ENCODE measurements around the gene LDLRAD4. TPM values are rescaled to one million over a fixed set of nuclear protein-coding genes. Genes with fewer than 3 reads are reported as not detected.

LDLRAD4 gene
- total and polyA plus RNA-seq, 5 donors from 2014 or later = 42.4 to 207 (median 49.8) TPM

DNA sequence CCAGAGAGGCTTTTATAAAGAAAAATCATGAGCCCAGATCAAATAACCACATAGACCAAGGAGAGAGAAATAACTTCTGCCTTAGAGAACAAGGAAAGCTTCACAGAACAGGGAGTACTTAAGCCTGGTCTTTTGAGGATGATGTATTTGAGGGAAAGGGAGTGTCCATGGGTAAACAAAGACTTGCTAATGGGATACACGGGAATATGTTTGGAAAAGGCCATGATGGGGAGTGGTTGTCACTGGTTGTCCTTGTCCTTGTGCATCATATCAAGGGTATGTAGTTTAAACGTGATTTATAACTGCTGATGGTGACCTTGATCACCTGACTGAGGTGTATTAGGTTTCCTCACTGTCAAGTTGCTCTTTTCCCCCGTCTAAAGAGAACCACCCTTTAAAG, 337.9 kb downstream of the LDLRAD4 start:
- Histone ChIP-seq H3K4me3 (ENCODE audit: low read depth, low read length) (no peak overlapping the region), H3K36me3 (ENCODE audit: control insufficient read depth, insufficient read depth, low read length) (no peaks in the 10 kb centered on the region), H3K4me1 (ENCODE audit: control insufficient read depth, insufficient read depth, low read length, poor library complexity, severe bottlenecking) (peaks cover 3% of the 10 kb centered on the region), H3K27ac (ENCODE audit: insufficient read depth, low read length, poor library complexity, severe bottlenecking) (no peak overlapping the region), H3K27me3 (ENCODE audit: control insufficient read depth, insufficient read depth, low read length) (no peaks in the 10 kb centered on the region), H3K9me3 (ENCODE audit: control insufficient read depth in 2 of 2, low read length in 2 of 2) (no peaks in the 10 kb centered on the region)
- H3K36me3 Mint-ChIP-seq = peaks cover 9% of the 10 kb centered on the region
- no peaks in the 10 kb centered on the region for H3K9me3 Mint-ChIP-seq
- no peak for ATAC-seq (ENCODE audit: low read depth in 2 of 2)
- no peak for DNase-seq
- no peaks in the 10 kb centered on the region for H3K27me3 Mint-ChIP-seq
- H3K27ac Mint-ChIP-seq = peak overlapping the region in 2 of 3 donors; percentile 33 to 48
- no peak overlapping the region for H3K4me3 Mint-ChIP-seq
- peaks cover 18 to 70% (median 40%) of the 10 kb centered on the region in 4 donors for H3K4me1 Mint-ChIP-seq

DNA sequence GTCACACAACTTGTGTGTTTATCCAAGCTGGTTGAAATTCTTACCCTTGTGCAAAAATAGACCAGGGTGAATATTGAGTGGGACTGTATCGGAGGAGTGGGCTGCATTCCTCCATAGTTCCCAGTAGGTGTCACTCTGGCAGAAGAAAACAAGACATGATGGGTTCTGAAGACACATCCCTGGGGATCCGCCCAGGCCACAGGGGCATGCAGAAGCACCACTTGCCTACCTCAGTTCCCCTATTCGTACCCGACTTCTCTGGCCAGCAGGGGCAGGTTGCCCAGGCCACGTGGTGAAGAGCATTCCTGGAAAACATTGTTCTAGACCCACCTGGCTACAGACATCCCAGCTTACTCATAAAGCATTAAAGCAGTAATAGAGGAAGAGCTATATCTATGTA, 339.6 kb downstream of the LDLRAD4 start:
- peak; percentile 46 to 50 for ATAC-seq (ENCODE audit: low read depth in 2 of 2)
- H3K9me3 ChIP-seq (ENCODE audit: control insufficient read depth in 2 of 2, low read length in 2 of 2) = no peaks in the 10 kb centered on the region
- H3K27me3 ChIP-seq (ENCODE audit: control insufficient read depth, insufficient read depth, low read length) = no peaks in the 10 kb centered on the region
- H3K27me3 Mint-ChIP-seq = no peaks in the 10 kb centered on the region
- no peak overlapping the region for H3K4me3 Mint-ChIP-seq
- peaks cover 14% of the 10 kb centered on the region for H3K4me1 ChIP-seq (ENCODE audit: control insufficient read depth, insufficient read depth, low read length, poor library complexity, severe bottlenecking)
- no peaks in the 10 kb centered on the region for H3K36me3 ChIP-seq (ENCODE audit: control insufficient read depth, insufficient read depth, low read length)
- H3K27ac Mint-ChIP-seq = peak overlapping the region in 2 of 3 donors; percentile 67 to 87
- H3K4me3 ChIP-seq (ENCODE audit: low read depth, low read length) = no peak overlapping the region
- H3K4me1 Mint-ChIP-seq = peaks cover 23 to 71% (median 48%) of the 10 kb centered on the region in 4 donors
- H3K36me3 Mint-ChIP-seq = peaks cover 10% of the 10 kb centered on the region
- no peak overlapping the region for H3K27ac ChIP-seq (ENCODE audit: insufficient read depth, low read length, poor library complexity, severe bottlenecking)
- peak in 1 of 3 donors; percentile 60 for DNase-seq
- no peaks in the 10 kb centered on the region for H3K9me3 Mint-ChIP-seq

DNA sequence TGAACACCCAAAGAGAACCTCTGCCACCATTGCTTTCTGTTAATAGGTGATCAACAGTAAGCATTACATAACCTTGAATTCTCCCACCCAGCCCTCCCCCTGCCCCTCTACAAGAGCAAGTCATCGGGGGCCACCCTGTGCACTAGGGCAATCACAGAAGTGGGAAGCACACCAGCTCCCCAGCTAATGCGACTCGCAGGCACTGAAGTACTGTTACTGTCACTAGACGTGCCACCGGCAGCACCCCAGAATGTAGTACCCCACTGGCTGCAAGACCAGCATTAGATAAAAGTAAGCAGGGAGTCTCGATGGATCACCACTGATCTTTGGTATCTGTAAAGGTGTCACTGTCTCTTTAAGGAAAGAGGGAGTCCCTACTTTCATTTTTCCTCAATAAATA, 340.2 kb downstream of the LDLRAD4 start:
- peaks cover 10% of the 10 kb centered on the region for H3K36me3 Mint-ChIP-seq
- H3K9me3 Mint-ChIP-seq = no peaks in the 10 kb centered on the region

DNA sequence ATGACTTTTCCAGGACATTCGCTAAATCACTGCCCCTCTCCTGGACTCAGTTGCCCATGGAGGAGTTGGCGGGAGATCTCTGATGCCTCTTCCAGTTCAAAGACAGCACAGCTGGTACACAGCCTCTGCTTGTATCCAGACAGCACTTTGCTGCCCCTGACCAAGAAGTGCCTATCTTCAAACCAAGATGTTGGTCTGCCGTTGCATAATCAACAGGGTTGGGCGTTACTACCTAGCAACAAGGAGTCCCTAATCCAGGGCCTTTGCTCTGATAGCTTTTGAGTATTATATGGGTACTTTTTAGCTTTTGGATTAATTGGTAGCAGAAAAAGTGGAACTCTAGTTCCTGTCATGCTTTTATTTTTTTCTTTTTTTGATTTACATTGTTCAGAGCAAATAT, 341.2 kb downstream of the LDLRAD4 start:
- H3K4me3 ChIP-seq (ENCODE audit: low read depth, low read length) = no peak overlapping the region
- Mint-ChIP-seq H3K4me3 (peak overlapping the region in 1 of 4 donors; percentile 73), H3K4me1 (peaks cover 23 to 73% (median 54%) of the 10 kb centered on the region in 4 donors), H3K27ac (peak overlapping the region in 1 of 3 donors; percentile 61), H3K27me3 (no peaks in the 10 kb centered on the region), H3K9me3 (no peaks in the 10 kb centered on the region), H3K36me3 (peaks cover 11% of the 10 kb centered on the region)
- H3K36me3 ChIP-seq (ENCODE audit: control insufficient read depth, insufficient read depth, low read length) = peaks cover under 1% of the 10 kb centered on the region
- DNase-seq = no peak
- no peaks in the 10 kb centered on the region for H3K27me3 ChIP-seq (ENCODE audit: control insufficient read depth, insufficient read depth, low read length)
- H3K4me1 ChIP-seq (ENCODE audit: control insufficient read depth, insufficient read depth, low read length, poor library complexity, severe bottlenecking) = peaks cover 14% of the 10 kb centered on the region
- no peak overlapping the region for H3K27ac ChIP-seq (ENCODE audit: insufficient read depth, low read length, poor library complexity, severe bottlenecking)
- H3K9me3 ChIP-seq (ENCODE audit: control insufficient read depth in 2 of 2, low read length in 2 of 2) = no peaks in the 10 kb centered on the region
- no peak for ATAC-seq (ENCODE audit: low read depth in 2 of 2)

More for the DNA sequence above, 340.2 kb downstream of the LDLRAD4 start:
- ATAC-seq (ENCODE audit: low read depth in 2 of 2) (no peak), DNase-seq (no peak)
- peaks cover 23 to 72% (median 52%) of the 10 kb centered on the region in 4 donors for H3K4me1 Mint-ChIP-seq
- Histone ChIP-seq H3K4me1 (ENCODE audit: control insufficient read depth, insufficient read depth, low read length, poor library complexity, severe bottlenecking) (peaks cover 14% of the 10 kb centered on the region), H3K27ac (ENCODE audit: insufficient read depth, low read length, poor library complexity, severe bottlenecking) (no peak overlapping the region), H3K4me3 (ENCODE audit: low read depth, low read length) (no peak overlapping the region), H3K27me3 (ENCODE audit: control insufficient read depth, insufficient read depth, low read length) (no peaks in the 10 kb centered on the region), H3K36me3 (ENCODE audit: control insufficient read depth, insufficient read depth, low read length) (no peaks in the 10 kb centered on the region), H3K9me3 (ENCODE audit: control insufficient read depth in 2 of 2, low read length in 2 of 2) (no peaks in the 10 kb centered on the region)
- no peak overlapping the region for H3K4me3 Mint-ChIP-seq
- H3K27me3 Mint-ChIP-seq = no peaks in the 10 kb centered on the region
- no peak overlapping the region for H3K27ac Mint-ChIP-seq

DNA sequence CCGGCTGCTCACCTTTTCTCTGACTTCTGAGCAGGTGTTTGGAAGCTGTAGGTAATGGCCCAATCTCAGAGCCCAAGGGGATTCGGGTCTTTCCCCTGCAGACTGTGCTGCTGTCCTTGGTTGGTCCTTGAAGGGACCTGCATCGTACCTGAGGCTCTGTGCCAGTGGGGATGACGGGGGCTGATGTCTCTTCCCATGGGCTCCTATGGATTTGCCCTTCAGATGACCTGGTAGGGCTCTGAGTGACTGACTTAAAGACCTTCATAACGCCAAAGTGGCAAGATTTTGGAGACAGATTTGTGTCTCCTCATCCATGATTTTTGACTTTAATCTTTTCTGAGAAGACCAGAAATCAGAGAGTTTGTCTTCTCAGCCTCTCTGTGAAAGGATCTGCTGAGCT, 341.7 kb downstream of the LDLRAD4 start:
- Mint-ChIP-seq H3K4me3 (peak overlapping the region in 1 of 4 donors; percentile 73), H3K36me3 (peaks cover 13% of the 10 kb centered on the region), H3K27ac (peak overlapping the region in 1 of 3 donors; percentile 4), H3K27me3 (no peaks in the 10 kb centered on the region), H3K4me1 (peaks cover 22 to 73% (median 54%) of the 10 kb centered on the region in 4 donors), H3K9me3 (no peaks in the 10 kb centered on the region)
- no peak overlapping the region for H3K27ac ChIP-seq (ENCODE audit: insufficient read depth, low read length, poor library complexity, severe bottlenecking)
- ATAC-seq (ENCODE audit: low read depth in 2 of 2) = no peak
- peaks cover 14% of the 10 kb centered on the region for H3K4me1 ChIP-seq (ENCODE audit: control insufficient read depth, insufficient read depth, low read length, poor library complexity, severe bottlenecking)
- no peaks in the 10 kb centered on the region for H3K27me3 ChIP-seq (ENCODE audit: control insufficient read depth, insufficient read depth, low read length)
- no peak overlapping the region for H3K4me3 ChIP-seq (ENCODE audit: low read depth, low read length)
- no peak for DNase-seq
- H3K36me3 ChIP-seq (ENCODE audit: control insufficient read depth, insufficient read depth, low read length) = peaks cover 4% of the 10 kb centered on the region
- no peaks in the 10 kb centered on the region for H3K9me3 ChIP-seq (ENCODE audit: control insufficient read depth in 2 of 2, low read length in 2 of 2)

DNA sequence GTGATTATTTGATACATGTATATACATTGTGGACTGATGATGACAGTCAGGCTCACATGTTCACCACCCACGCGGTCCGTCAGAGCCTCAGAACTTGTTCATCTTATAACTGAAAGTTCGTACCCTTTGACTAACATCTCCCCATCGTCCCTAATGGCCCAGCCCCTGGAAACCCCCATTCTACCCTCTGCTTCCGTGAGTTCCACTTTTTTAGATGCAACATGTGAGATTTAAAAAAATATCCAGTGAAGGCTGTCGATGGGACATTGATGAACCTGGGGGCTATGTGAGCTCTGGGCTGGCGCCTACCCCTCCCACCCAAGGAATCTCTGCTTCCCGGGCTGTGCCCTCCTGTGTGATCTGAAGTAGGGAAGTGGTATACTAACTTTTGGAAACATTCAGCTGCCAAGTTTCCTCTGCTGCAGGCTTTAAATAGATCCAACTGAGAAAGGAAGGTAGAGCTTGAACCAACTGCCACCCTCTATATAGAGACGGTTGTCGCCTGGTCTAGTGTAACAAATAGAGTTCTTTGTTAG, 344.0 kb downstream of the LDLRAD4 start:
- Histone ChIP-seq H3K4me1 (ENCODE audit: control insufficient read depth, insufficient read depth, low read length, poor library complexity, severe bottlenecking) (peaks cover 27% of the 10 kb centered on the region), H3K36me3 (ENCODE audit: control insufficient read depth, insufficient read depth, low read length) (peaks cover 4% of the 10 kb centered on the region), H3K9me3 (ENCODE audit: control insufficient read depth in 2 of 2, low read length in 2 of 2) (no peaks in the 10 kb centered on the region), H3K27me3 (ENCODE audit: control insufficient read depth, insufficient read depth, low read length) (no peaks in the 10 kb centered on the region), H3K27ac (ENCODE audit: insufficient read depth, low read length, poor library complexity, severe bottlenecking) (peak overlapping the region; percentile 53), H3K4me3 (ENCODE audit: low read depth, low read length) (no peak overlapping the region)
- no peaks in the 10 kb centered on the region for H3K9me3 Mint-ChIP-seq
- peak; percentile 46 to 47 for ATAC-seq (ENCODE audit: low read depth in 2 of 2)
- DNase-seq = peak; percentile 19 to 63 (median 35)
- peak overlapping the region in 3 of 4 donors; percentile 30 to 54 (median 50) for H3K4me3 Mint-ChIP-seq
- peak overlapping the region; percentile 52 to 92 (median 79) for H3K27ac Mint-ChIP-seq
- peaks cover 14% of the 10 kb centered on the region for H3K36me3 Mint-ChIP-seq
- no peaks in the 10 kb centered on the region for H3K27me3 Mint-ChIP-seq
- peaks cover 32 to 85% (median 59%) of the 10 kb centered on the region in 4 donors for H3K4me1 Mint-ChIP-seq

DNA sequence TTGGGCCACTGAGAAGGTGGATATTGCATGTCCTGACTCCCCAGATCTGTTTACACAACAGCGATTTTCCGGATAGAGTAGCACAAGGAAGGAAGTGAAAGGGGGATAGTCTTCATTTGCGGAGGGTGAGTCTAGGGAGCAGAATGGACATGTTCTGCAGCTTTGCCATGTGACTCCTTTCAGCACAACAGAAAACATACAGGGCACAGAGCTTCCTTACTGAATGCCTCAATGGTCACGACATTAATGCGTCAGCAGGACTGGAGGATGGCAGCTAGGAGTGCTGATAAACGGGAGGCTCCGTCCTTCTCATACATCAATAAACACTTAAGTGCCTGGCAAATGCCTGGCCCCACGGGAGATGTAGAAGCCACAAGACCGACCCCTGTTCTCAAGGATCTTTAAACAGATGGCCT, 344.8 kb downstream of the LDLRAD4 start:
- Mint-ChIP-seq H3K9me3 (no peaks in the 10 kb centered on the region), H3K4me3 (peak overlapping the region in 1 of 4 donors; percentile 30), H3K27ac (peak overlapping the region in 2 of 3 donors; percentile 67 to 94), H3K27me3 (no peaks in the 10 kb centered on the region), H3K4me1 (peaks cover 34 to 85% (median 60%) of the 10 kb centered on the region in 4 donors), H3K36me3 (peaks cover 14% of the 10 kb centered on the region)
- no peaks in the 10 kb centered on the region for H3K27me3 ChIP-seq (ENCODE audit: control insufficient read depth, insufficient read depth, low read length)
- H3K36me3 ChIP-seq (ENCODE audit: control insufficient read depth, insufficient read depth, low read length) = peaks cover 4% of the 10 kb centered on the region
- no peak for ATAC-seq (ENCODE audit: low read depth in 2 of 2)
- H3K27ac ChIP-seq (ENCODE audit: insufficient read depth, low read length, poor library complexity, severe bottlenecking) = no peak overlapping the region
- H3K4me1 ChIP-seq (ENCODE audit: control insufficient read depth, insufficient read depth, low read length, poor library complexity, severe bottlenecking) = peaks cover 35% of the 10 kb centered on the region
- H3K9me3 ChIP-seq (ENCODE audit: control insufficient read depth in 2 of 2, low read length in 2 of 2) = no peaks in the 10 kb centered on the region
- no peak overlapping the region for H3K4me3 ChIP-seq (ENCODE audit: low read depth, low read length)
- DNase-seq = no peak

DNA sequence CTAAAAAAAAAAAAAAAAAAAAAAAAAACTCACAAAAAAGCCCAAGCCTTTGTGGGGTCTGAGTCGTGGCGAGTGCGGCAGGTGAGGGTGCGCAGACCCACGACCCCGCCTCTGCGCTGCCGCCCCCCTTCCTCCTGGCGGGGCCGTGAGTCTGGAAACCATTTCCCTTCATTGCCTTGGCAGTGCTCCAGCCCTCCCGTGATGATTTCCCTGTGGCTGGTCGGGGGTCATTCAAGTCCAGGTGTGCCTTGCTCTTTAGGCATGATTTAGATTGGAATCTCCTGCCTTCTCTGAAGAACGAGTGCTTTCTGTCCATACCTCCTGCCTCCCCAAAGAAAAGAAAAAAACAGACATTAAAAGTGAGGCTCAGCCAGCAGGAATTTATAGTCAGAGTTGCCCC, 346.0 kb downstream of the LDLRAD4 start:
- Mint-ChIP-seq H3K4me1 (peaks cover 45 to 90% (median 64%) of the 10 kb centered on the region in 4 donors), H3K27ac (peak overlapping the region in 1 of 3 donors; percentile 83), H3K36me3 (peaks cover 14% of the 10 kb centered on the region), H3K27me3 (no peaks in the 10 kb centered on the region), H3K4me3 (peak overlapping the region in 2 of 4 donors; percentile 16 to 39), H3K9me3 (no peaks in the 10 kb centered on the region)
- no peaks in the 10 kb centered on the region for H3K27me3 ChIP-seq (ENCODE audit: control insufficient read depth, insufficient read depth, low read length)
- DNase-seq (no peak), ATAC-seq (ENCODE audit: low read depth in 2 of 2) (no peak)
- H3K4me1 ChIP-seq (ENCODE audit: control insufficient read depth, insufficient read depth, low read length, poor library complexity, severe bottlenecking) = peaks cover 37% of the 10 kb centered on the region
- H3K4me3 ChIP-seq (ENCODE audit: low read depth, low read length) = no peak overlapping the region
- H3K9me3 ChIP-seq (ENCODE audit: control insufficient read depth in 2 of 2, low read length in 2 of 2) = no peaks in the 10 kb centered on the region
- H3K27ac ChIP-seq (ENCODE audit: insufficient read depth, low read length, poor library complexity, severe bottlenecking) = no peak overlapping the region
- peaks cover 4% of the 10 kb centered on the region for H3K36me3 ChIP-seq (ENCODE audit: control insufficient read depth, insufficient read depth, low read length)
